GM12872 (cell line): ENCODE measurements around the gene CIROP.

Source experiments
- TF ChIP-seq, protein P1 (sequence below): IDR thresholded peaks from 3 replicates; pipeline ENCODE4 v1.5.1; 2011; ENCODE audit warnings: low read depth, mild to moderate bottlenecking, low read length, moderate library complexity; ENCODE audit not compliant: insufficient read depth

The CIROP gene

GRCh38 chr14:23122086-23122485 lies 17.3 kb upstream of the CIROP start:
- TF ChIP-seq, protein P1, sequence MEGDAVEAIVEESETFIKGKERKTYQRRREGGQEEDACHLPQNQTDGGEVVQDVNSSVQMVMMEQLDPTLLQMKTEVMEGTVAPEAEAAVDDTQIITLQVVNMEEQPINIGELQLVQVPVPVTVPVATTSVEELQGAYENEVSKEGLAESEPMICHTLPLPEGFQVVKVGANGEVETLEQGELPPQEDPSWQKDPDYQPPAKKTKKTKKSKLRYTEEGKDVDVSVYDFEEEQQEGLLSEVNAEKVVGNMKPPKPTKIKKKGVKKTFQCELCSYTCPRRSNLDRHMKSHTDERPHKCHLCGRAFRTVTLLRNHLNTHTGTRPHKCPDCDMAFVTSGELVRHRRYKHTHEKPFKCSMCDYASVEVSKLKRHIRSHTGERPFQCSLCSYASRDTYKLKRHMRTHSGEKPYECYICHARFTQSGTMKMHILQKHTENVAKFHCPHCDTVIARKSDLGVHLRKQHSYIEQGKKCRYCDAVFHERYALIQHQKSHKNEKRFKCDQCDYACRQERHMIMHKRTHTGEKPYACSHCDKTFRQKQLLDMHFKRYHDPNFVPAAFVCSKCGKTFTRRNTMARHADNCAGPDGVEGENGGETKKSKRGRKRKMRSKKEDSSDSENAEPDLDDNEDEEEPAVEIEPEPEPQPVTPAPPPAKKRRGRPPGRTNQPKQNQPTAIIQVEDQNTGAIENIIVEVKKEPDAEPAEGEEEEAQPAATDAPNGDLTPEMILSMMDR, result no peak

DNA sequence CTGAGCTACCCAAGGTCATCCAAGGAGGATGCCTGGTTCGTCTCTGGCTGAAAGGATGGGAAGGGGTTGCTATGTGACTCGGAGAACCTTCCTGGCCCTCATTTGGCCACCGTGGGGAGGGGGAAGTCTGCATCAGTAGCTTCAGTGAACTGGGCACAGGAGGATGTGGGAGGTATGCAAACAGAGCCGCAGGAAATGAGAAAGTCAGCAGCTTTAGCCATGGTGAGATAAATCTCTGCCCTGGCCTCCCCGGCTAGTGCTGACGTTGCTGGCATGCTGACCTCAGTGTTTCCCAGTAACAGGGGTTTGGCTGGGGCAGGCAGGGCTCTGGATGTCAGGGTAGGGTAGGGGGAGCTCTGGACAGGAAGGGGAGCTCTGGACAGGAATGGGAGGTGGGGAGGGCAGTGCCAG lies 16.6 kb upstream of the CIROP start:
- TF ChIP-seq, protein P1, result no peak

- TF ChIP-seq, protein P1, result peak; percentile 100
These were observed 15.9 kb upstream of the CIROP start for GRCh38 chr14:23120541-23121251.

DNA sequence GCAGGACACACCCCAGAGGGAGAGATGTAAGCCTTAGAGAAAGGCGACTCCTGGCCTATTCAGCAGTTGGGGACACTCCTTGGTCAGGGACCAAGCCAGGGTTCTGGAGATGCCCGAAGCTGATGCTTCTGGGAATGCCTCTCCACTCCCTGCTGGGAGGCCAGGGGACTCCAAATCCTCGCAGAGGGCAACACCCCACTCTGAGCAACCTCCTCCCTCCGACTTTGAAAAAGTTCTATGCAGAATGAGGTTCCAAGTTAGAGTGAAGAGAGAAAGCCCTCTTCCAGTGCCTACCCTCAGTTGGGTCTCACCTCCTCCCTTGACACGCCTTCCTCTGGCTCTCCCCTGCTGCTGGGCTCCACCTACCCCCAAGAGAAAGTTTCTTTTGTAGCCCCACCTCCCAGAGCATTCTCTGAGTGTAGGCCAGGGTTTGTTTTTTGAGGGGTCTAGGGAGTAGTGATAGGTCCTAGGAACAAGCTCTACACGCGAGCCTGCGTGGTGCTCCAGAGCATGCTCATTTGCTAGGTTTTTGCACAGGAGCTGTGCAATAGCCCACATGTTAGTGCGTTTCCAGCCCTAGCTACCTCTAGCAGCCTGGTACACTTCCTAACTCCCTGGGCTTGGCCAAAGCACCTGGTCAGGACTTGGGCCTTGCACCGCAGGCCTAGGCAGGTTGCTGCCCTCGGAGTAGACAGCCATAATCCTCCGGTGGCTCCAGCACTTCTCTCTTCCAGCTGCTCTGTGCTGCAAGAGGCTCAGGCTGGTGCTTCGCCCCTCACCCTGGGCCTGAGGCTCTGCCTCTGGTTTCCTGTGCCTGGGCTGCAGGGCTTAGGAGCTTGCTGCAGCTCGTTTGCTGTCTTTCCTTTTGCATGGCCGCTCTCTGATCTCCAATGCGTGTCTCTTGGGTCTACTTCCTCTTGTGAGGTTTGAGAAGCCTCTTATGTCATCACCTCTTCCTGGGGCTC lies 14.9 kb upstream of the CIROP start:
- TF ChIP-seq, protein P1, result no peak

- TF ChIP-seq, protein P1, result no peak
These were observed 13.9 kb upstream of the CIROP start, which contains the start of gene CEBPE for GRCh38 chr14:23118506-23119362. TSS of gene CEBPE (minus strand) at chr14:23119255. CDS start at chr14:23119091, 164 bp downstream.

DNA sequence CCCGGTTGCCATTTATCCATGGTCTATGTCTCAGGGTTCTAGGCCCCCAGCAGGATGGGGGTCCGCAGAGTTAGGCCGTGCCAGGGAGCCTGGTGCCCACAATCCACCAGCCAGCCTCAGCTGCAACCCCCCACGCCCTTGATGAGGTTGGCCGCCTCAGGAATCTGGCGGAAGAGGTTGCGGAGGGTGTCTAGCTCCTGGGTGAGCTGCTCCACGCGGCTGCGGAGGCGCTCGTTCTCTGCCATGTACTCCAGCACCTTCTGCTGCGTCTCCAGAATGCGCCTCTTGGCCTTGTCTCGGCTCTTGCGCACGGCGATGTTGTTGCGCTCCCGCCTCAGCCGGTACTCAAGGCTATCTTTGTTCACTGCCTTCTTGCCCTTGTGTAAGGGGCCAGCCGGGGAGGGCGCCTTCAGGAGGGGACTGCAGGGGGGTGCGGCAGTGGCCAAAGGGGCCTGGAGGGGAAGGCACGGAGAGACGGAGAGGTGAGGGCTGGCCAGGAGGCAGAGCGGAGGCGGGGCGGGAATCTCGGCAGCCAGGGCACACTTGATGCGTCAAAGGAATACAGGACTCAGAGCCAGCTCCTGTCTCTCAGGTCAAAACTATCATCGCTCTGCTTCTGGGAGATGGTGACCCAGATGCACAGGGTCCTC lies 12.7 kb upstream of the CIROP start:
- TF ChIP-seq, protein P1, result no peak
